OCI-LY7 (cell line): ENCODE results near the gene SLC25A45. TPM values are rescaled to one million over a fixed set of nuclear protein-coding genes. Genes with fewer than 3 reads are reported as not detected.
"Not testable (repeated sequence)": the region's sequence is repeated elsewhere in the genome, so short reads cannot be mapped to it uniquely, and the experiment has no call there.

ENCODE experiments used
- BruUV-seq: library from RNA; stranded (reverse); fragments of 400-500 nt; replicated peaks from 2 replicates; lab custom pipeline; 2021; lab: Mats Ljungman, UMichigan
- CTCF ChIA-PET: fragments of 300-600 bp; sonication (Branson Sonifier 250); formaldehyde crosslinking; loops from one replicate; lab custom pipeline; 2022; ENCODE audit warnings: antibody characterized with exemption; ENCODE audit not compliant: unreplicated experiment; lab: Charles Lee
- POLR2A ChIA-PET: fragments of 300-600 bp; sonication (Branson Sonifier 250); formaldehyde crosslinking; loops from one replicate; lab custom pipeline; 2022; ENCODE audit warnings: antibody characterized with exemption; lab: Charles Lee
- DNase-seq: peaks from one replicate; pipeline ENCODE4 v3.0.0-alpha.2; 2015; ENCODE audit warnings: low spot score
- H2AFZ ChIP-seq: fragments of 200-600 bp; sonication (generic), shearing (Covaris generic); 2 replicates; pipeline ENCODE4 v1.6.1; 2014; ENCODE audit warnings: mild to moderate bottlenecking, antibody characterized with exemption, low read length, moderate library complexity
- H3K27ac ChIP-seq: fragments of 200-600 bp; sonication (generic); 2 replicates; pipeline ENCODE4 v1.5.1; 2014; ENCODE audit warnings: mixed run types, low read depth, mild to moderate bottlenecking, moderate library complexity, low read length, inconsistent platforms; ENCODE audit not compliant: poor library complexity, severe bottlenecking
- H3K36me3 ChIP-seq: fragments of 200-600 bp; sonication (generic); 2 replicates; pipeline ENCODE4 v1.6.1; 2014; ENCODE audit warnings: mild to moderate bottlenecking, antibody characterized with exemption, low read length, moderate library complexity, mixed read lengths; ENCODE audit not compliant: insufficient read depth
- H3K4me1 ChIP-seq: fragments of 200-600 bp; sonication (generic); 2 replicates; pipeline ENCODE4 v1.5.1; 2014; ENCODE audit warnings: mild to moderate bottlenecking, low read length; ENCODE audit not compliant: insufficient read depth, poor library complexity, severe bottlenecking
- H3K4me2 ChIP-seq: fragments of 200-600 bp; sonication (generic); 2 replicates; pipeline ENCODE4 v1.6.1; 2014; ENCODE audit warnings: mild to moderate bottlenecking, low read length
- H3K4me3 ChIP-seq: fragments of 200-600 bp; sonication (generic); 2 replicates; pipeline ENCODE4 v1.5.1; 2014; ENCODE audit warnings: mild to moderate bottlenecking, low read depth, low read length; ENCODE audit not compliant: poor library complexity, severe bottlenecking
- H3K79me2 ChIP-seq: fragments of 200-600 bp; sonication (generic); 2 replicates; pipeline ENCODE4 v1.6.1; 2016; ENCODE audit warnings: low read depth, mild to moderate bottlenecking, low read length, moderate library complexity, mixed read lengths; ENCODE audit not compliant: insufficient read depth
- H3K9me2 ChIP-seq: fragments of 200-600 bp; sonication (generic); 2 replicates; pipeline ENCODE4 v1.6.1; 2016; ENCODE audit warnings: mild to moderate bottlenecking, low read length, mixed read lengths; ENCODE audit not compliant: insufficient read depth
- H3K9me3 ChIP-seq: fragments of 200-600 bp; sonication (generic); 2 replicates; pipeline ENCODE4 v1.6.1; 2014; ENCODE audit warnings: mild to moderate bottlenecking, mixed run types, low read length, mixed read lengths
- H4K20me1 ChIP-seq: fragments of 200-600 bp; sonication (generic); 2 replicates; pipeline ENCODE4 v1.6.1; 2014; ENCODE audit warnings: mild to moderate bottlenecking, antibody characterized with exemption, low read length, moderate library complexity, mixed read lengths; ENCODE audit not compliant: insufficient read depth
- EZH2phosphoT487 ChIP-seq: fragments of 200-600 bp; sonication (generic); IDR thresholded peaks from 2 replicates; pipeline ENCODE4 v1.6.1; 2018; ENCODE audit warnings: low read depth, borderline replicate concordance, mild to moderate bottlenecking, mixed run types, antibody characterized with exemption, low read length, moderate library complexity, mixed read lengths
- intact Hi-C: fragments of 100-400 bp; cut with micrococcal nuclease; formaldehyde crosslinking; loops from one replicate; pipeline ENCODE4 v1.10.0; 2022; ENCODE audit not compliant: unreplicated experiment
- total RNA-seq, 2 experiments: library from RNA; depleted of rRNA in 1 of 2; stranded (reverse); fragments of >200 nt in 1 of 2; shearing (Covaris generic) in 1 of 2; gene quantifications; 2 replicates each; pipeline ENCODE4 v1.2.3, GENCODE V29; 2014 to 2022
- TF ChIP-seq, protein P1 (sequence below): fragments of 200-600 bp; sonication (generic); conservative IDR thresholded peaks from 2 replicates; pipeline ENCODE4 v1.5.1; 2014; ENCODE audit warnings: mild to moderate bottlenecking, antibody characterized with exemption, low read length, moderate library complexity, mixed read lengths

SLC25A45 gene
- total RNA-seq, 2 experiments from 2014 or later = 7.0 to 20.7 TPM

DNA sequence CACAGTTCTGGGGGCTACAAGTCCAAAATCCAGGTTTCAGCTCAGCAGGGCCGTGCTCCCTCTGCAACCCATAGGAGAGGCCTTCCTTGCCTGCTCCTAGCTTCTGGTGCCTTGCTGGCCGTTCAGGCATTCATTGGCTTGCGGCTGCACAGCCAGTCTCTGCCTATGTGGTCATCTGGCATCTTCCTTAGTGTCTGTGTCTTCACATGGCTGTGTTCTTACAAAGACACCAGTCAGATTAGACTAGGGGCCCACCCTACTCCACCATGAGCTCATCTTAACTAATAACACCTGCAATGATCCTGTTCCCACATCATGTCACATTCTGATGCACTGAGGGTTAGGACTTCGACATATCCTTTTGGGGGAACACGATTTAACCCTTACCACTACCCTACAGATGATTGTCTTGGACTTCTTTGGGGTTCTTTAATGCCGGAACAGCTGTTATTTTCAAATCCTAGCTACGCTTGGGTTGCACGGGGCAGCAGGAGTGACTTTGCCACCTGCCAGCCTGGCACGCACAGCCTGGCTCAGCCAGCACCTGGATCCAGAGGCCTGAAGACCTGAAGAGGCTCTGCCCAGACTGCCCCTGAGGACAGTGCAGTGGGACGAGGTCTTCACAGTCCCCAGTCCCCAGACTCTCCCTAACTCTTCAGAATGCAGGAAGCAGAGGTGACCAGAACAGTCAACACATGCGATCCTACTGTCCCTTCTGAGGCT is 32.5 kb upstream of the SLC25A45 start:
- Histone ChIP-seq H4K20me1 (no peaks in the 10 kb centered on the region), H3K79me2 (peaks cover 17% of the 10 kb centered on the region; the same call in 1 of the 2 replicates), H2AFZ (no peak overlapping the region), H3K4me1 (peaks cover 54% of the 10 kb centered on the region), H3K4me3 (no peak overlapping the region), H3K9me3 (no peaks in the 10 kb centered on the region), H3K36me3 (peaks cover 30% of the 10 kb centered on the region), H3K27ac (peak overlapping the region; percentile 17), H3K9me2 (no peaks in the 10 kb centered on the region), H3K4me2 (peak overlapping the region; percentile 30; the same call in 1 of the 2 replicates)
- no TSS peak for BruUV-seq
- POLR2A ChIA-PET = interaction anchor here (1.0 to 11.5 kb wide), 4 partner anchors 18 to 137 kb away, joined by 3 to 237 read pairs (median 27); partner anchors contain the start of gene MALAT1
- DNase-seq = no peak
- TF ChIP-seq EZH2phosphoT487 = no peak
- TF ChIP-seq, protein P1, sequence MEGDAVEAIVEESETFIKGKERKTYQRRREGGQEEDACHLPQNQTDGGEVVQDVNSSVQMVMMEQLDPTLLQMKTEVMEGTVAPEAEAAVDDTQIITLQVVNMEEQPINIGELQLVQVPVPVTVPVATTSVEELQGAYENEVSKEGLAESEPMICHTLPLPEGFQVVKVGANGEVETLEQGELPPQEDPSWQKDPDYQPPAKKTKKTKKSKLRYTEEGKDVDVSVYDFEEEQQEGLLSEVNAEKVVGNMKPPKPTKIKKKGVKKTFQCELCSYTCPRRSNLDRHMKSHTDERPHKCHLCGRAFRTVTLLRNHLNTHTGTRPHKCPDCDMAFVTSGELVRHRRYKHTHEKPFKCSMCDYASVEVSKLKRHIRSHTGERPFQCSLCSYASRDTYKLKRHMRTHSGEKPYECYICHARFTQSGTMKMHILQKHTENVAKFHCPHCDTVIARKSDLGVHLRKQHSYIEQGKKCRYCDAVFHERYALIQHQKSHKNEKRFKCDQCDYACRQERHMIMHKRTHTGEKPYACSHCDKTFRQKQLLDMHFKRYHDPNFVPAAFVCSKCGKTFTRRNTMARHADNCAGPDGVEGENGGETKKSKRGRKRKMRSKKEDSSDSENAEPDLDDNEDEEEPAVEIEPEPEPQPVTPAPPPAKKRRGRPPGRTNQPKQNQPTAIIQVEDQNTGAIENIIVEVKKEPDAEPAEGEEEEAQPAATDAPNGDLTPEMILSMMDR = no peak
- intact Hi-C loops = loop anchor here (5.0 kb wide), 1 partner anchor 48 kb away; no protein-coding TSS in a partner anchor
- CTCF ChIA-PET = interaction anchor here (0.6 to 1.3 kb wide), 5 partner anchors 8 to 96 kb away, joined by 3 read pairs; no protein-coding TSS in a partner anchor

- H3K9me2 ChIP-seq, H3K9me3 ChIP-seq, H2AFZ ChIP-seq, H3K4me3 ChIP-seq, BruUV-seq, DNase-seq, intact Hi-C loops, H3K27ac ChIP-seq, H3K4me2 ChIP-seq, H4K20me1 ChIP-seq: not testable (repeated sequence)
- H3K4me1 ChIP-seq = peaks cover 44% of the 10 kb centered on the region
- H3K79me2 ChIP-seq = peaks cover 10% of the 10 kb centered on the region; the same call in 1 of the 2 replicates
- ChIA-PET CTCF (interaction anchor here (1.2 kb wide), 1 partner anchor 56 kb away, joined by 3 read pairs; no protein-coding TSS in a partner anchor), POLR2A (interaction anchor here (0.6 kb wide), 1 partner anchor 83 kb away, joined by 3 read pairs; no protein-coding TSS in a partner anchor)
- H3K36me3 ChIP-seq = peaks cover 48% of the 10 kb centered on the region
These were observed 30.7 kb upstream of the SLC25A45 start for GRCh38 chr11:65413077-65413664.

GRCh38 chr11:65412271-65413076 is 30.0 kb upstream of the SLC25A45 start:
- Histone ChIP-seq H2AFZ (no peak overlapping the region), H3K36me3 (peaks cover 51% of the 10 kb centered on the region), H3K79me2 (peaks cover 10% of the 10 kb centered on the region; the same call in 1 of the 2 replicates), H3K4me2 (no peak overlapping the region), H3K27ac (no peak overlapping the region), H3K9me2 (no peaks in the 10 kb centered on the region), H3K9me3 (no peaks in the 10 kb centered on the region), H3K4me1 (peaks cover 44% of the 10 kb centered on the region), H4K20me1 (no peaks in the 10 kb centered on the region), H3K4me3 (no peak overlapping the region)
- DNase-seq = no peak
- ChIA-PET POLR2A (no interaction called here), CTCF (interaction anchor here (1.2 kb wide), 1 partner anchor 57 kb away, joined by 3 read pairs; no protein-coding TSS in a partner anchor)
- intact Hi-C loops = no loop called here
- TF ChIP-seq EZH2phosphoT487 = no peak
- TF ChIP-seq, protein P1 = no peak
- no TSS peak for BruUV-seq
